ENCODE results near the gene TTC23.

DNA sequence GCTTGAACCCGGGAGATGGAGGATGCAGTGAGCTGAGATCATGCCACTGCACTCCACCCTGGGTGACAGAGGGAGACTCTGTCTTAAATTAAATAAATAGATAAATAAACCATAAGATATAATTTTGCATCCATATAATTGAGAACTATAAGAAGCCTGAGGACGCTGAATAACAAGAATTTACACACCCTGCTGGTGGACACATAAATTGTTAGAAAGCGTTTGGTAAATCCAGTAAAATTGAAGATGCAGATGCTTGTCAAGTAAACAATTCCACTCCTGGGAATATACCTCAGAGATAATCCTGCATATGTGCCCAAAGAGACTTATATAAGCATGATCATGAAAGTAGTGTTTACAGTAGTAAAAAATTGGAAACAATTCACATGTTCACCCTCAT lies 41.7 kb downstream of the TTC23 start:
- TF ChIP-seq GATA2 (IDR thresholded peaks at IDR 0.05; ENCODE audit: low read depth, low read length) = no peak
- no peak for TF ChIP-seq GATA3 (IDR thresholded peaks at IDR 0.05; ENCODE audit: low read depth, low read length)

All from SH-SY5Y (cell line).